Aorta (tissue), 5 donors: ENCODE results near the gene DAB2IP. TPM values are rescaled to one million over a fixed set of nuclear protein-coding genes. Genes with fewer than 3 reads are reported as not detected.

Source experiments
- ATAC-seq: fragments of 200-7000 bp; cut with Tn5 transposase; one replicate; pipeline ENCODE4 v1.9.1; 2022; ENCODE audit warnings: moderate library complexity; ENCODE audit not compliant: low FRiP score
- DNase-seq, 2 donors: peaks; one replicate each; pipeline ENCODE4 v3.0.0-alpha.2; 2020
- H3K27ac ChIP-seq, 2 donors: one replicate each; pipeline ENCODE4 v1.5.1; 2013; ENCODE audit warnings: low read length in 2 of 2, mild to moderate bottlenecking in 2 of 2, moderate library complexity in 2 of 2, control low read depth in 1 of 2, inconsistent platforms in 1 of 2, low read depth in 1 of 2
- H3K27me3 ChIP-seq, 2 donors: one replicate each; pipeline ENCODE4 v1.6.1; 2013; ENCODE audit warnings: control low read depth in 1 of 2, low read length in 1 of 2, mild to moderate bottlenecking in 1 of 2, moderate library complexity in 1 of 2; ENCODE audit not compliant: insufficient read depth in 2 of 2, control insufficient read depth in 1 of 2
- H3K36me3 ChIP-seq, 2 donors: one replicate each; pipeline ENCODE4 v1.6.1; 2013; ENCODE audit warnings: control low read depth in 1 of 2, low read length in 1 of 2, mild to moderate bottlenecking in 1 of 2; ENCODE audit not compliant: insufficient read depth in 2 of 2, control insufficient read depth in 1 of 2
- H3K4me1 ChIP-seq, 2 donors: one replicate each; pipeline ENCODE4 v1.6.1; 2013; ENCODE audit warnings: low read length in 2 of 2, control low read depth in 1 of 2, mild to moderate bottlenecking in 1 of 2, moderate library complexity in 1 of 2; ENCODE audit not compliant: insufficient read depth in 2 of 2, control insufficient read depth in 1 of 2
- H3K4me3 ChIP-seq, 2 donors: one replicate each; pipeline ENCODE4 v1.5.1; 2013; ENCODE audit warnings: low read length in 2 of 2, control low read depth in 1 of 2, mild to moderate bottlenecking in 1 of 2
- H3K9me3 ChIP-seq: one replicate; pipeline ENCODE4 v1.6.1; 2013; ENCODE audit warnings: mild to moderate bottlenecking, low read length; ENCODE audit not compliant: control insufficient read depth
- WGBS, 2 donors: extraction: QIAGEN DNeasy Blood & Tissue Kit; methylation state at CpG; one replicate each; pipeline ENCODE4 v1.1.7; 2013; 5-methylcytosine and 5-hydroxymethylcytosine counted together
- intact Hi-C, 2 donors: fragments of 100-400 bp; cut with DNase I; formaldehyde crosslinking; loops; one replicate each; pipeline versions ENCODE4 v1.14.2 to v1.15.0; 2022
- polyA plus RNA-seq, 2 donors: library from polyadenylated mRNA; stranded (reverse); fragments of 200-250 nt; gene quantifications; one replicate each; pipeline ENCODE4 v1.2.3, GENCODE V29; 2013
- total RNA-seq, 2 donors: library from RNA; stranded (reverse); fragmentation: NEBNext Ultra II Directional; extraction: Animal tissue kit (Norgen Biotek cat#: 25700); gene quantifications; one replicate each; pipeline ENCODE4 v1.2.1, GENCODE V29; 2021
- donor health status: healthy with polysubstance abuse.
- donor health status: Bipolar disorder and iron deficiency.
- donor health status: DM: no; HTN: no; CAD: no.
- donor health status: DM: no; HTN: no; CAD: no.
- donor health status: DM: yes; HTN: yes; CAD: no.

The DAB2IP gene
- total and polyA plus RNA-seq, 4 donors = 12.0 to 75.4 (median 51.4) TPM

GRCh38 chr9:121772600-121773285 lies 121.3 kb downstream of the DAB2IP start:
- H3K36me3 ChIP-seq = peaks cover 0 to 11% of the 10 kb centered on the region in 2 donors
- DNase-seq = peak; percentile 85 to 88
- no peaks in the 10 kb centered on the region for H3K9me3 ChIP-seq
- intact Hi-C loops = loop anchor here in 1 of 2 donors (5.0 kb wide), 2 partner anchors 35 to 75 kb away; no protein-coding TSS in a partner anchor
- no peaks in the 10 kb centered on the region for H3K27me3 ChIP-seq
- ATAC-seq = peak; percentile 53
- no peak overlapping the region for H3K4me3 ChIP-seq
- WGBS, 2 donors = 27 to 29% methylated on average over 43 to 45 of the region's 45 CpGs
- H3K4me1 ChIP-seq = no peaks in the 10 kb centered on the region
- peak overlapping the region; percentile 2 to 93 for H3K27ac ChIP-seq

GRCh38 chr9:121773286-121773953 lies 122.0 kb downstream of the DAB2IP start:
- no peaks in the 10 kb centered on the region for H3K4me1 ChIP-seq
- H3K36me3 ChIP-seq = peaks cover 0 to 10% of the 10 kb centered on the region in 2 donors
- peak in 1 of 2 donors; percentile 69 for DNase-seq
- no peak overlapping the region for H3K4me3 ChIP-seq
- H3K9me3 ChIP-seq = no peaks in the 10 kb centered on the region
- 67 to 68% methylated on average over 18 of the region's 18 CpGs for WGBS, 2 donors
- H3K27ac ChIP-seq = peak overlapping the region in 1 of 2 donors; percentile 49
- intact Hi-C loops = loop anchor here in 1 of 2 donors (5.0 kb wide), 2 partner anchors 36 to 76 kb away; no protein-coding TSS in a partner anchor
- ATAC-seq = no peak
- H3K27me3 ChIP-seq = no peaks in the 10 kb centered on the region

- no peak for ATAC-seq
Observed at GRCh38 chr9:121773954-121774714, 122.7 kb downstream of the DAB2IP start.

GRCh38 chr9:121774715-121775613 lies 123.5 kb downstream of the DAB2IP start:
- 88 to 90% methylated on average over 26 of the region's 26 CpGs for WGBS, 2 donors
- DNase-seq (peak; percentile 30 to 67), ATAC-seq (no peak)
- Histone ChIP-seq H3K27ac (no peak overlapping the region), H3K36me3 (peaks cover 0 to 6% of the 10 kb centered on the region in 2 donors), H3K4me1 (no peaks in the 10 kb centered on the region), H3K4me3 (no peak overlapping the region), H3K27me3 (no peaks in the 10 kb centered on the region), H3K9me3 (no peaks in the 10 kb centered on the region)
- intact Hi-C loops = loop anchor here in 1 of 2 donors (5.0 kb wide), 3 partner anchors 38 to 87 kb away; no protein-coding TSS in a partner anchor

More at GRCh38 chr9:121773954-121774714, 122.7 kb downstream of the DAB2IP start:
- Histone ChIP-seq H3K36me3 (peaks cover 0 to 6% of the 10 kb centered on the region in 2 donors), H3K9me3 (no peaks in the 10 kb centered on the region), H3K4me1 (no peaks in the 10 kb centered on the region), H3K4me3 (no peak overlapping the region), H3K27ac (peak overlapping the region in 1 of 2 donors; percentile 49), H3K27me3 (no peaks in the 10 kb centered on the region)
- DNase-seq = peak; percentile 43 to 62
- intact Hi-C loops = loop anchor here in 1 of 2 donors (5.0 kb wide), 2 partner anchors 37 to 77 kb away; no protein-coding TSS in a partner anchor
- WGBS, 2 donors = 87 to 88% methylated on average over 19 of the region's 19 CpGs

- Histone ChIP-seq H3K27ac (no peak overlapping the region), H3K36me3 (peaks cover 0 to 10% of the 10 kb centered on the region in 2 donors), H3K27me3 (no peaks in the 10 kb centered on the region), H3K9me3 (no peaks in the 10 kb centered on the region), H3K4me1 (no peaks in the 10 kb centered on the region), H3K4me3 (no peak overlapping the region)
- intact Hi-C loops = loop anchor here in 1 of 2 donors (5.0 kb wide), 1 partner anchor 86 kb away; no protein-coding TSS in a partner anchor
- 95 to 97% methylated on average over 23 of the region's 23 CpGs for WGBS, 2 donors
- DNase-seq (peak; percentile 42 to 66), ATAC-seq (no peak)
Observed at GRCh38 chr9:121776001-121776738, 124.7 kb downstream of the DAB2IP start.

- no peaks in the 10 kb centered on the region for H3K9me3 ChIP-seq
- intact Hi-C loops = loop anchor here in 1 of 2 donors (5.0 kb wide), 1 partner anchor 85 kb away; no protein-coding TSS in a partner anchor
- 89 to 91% methylated on average over 8 of the region's 8 CpGs for WGBS, 2 donors
- H3K27me3 ChIP-seq = no peaks in the 10 kb centered on the region
- no peak overlapping the region for H3K4me3 ChIP-seq
- ATAC-seq (no peak), DNase-seq (no peak)
- peaks cover 0 to 16% of the 10 kb centered on the region in 2 donors for H3K36me3 ChIP-seq
- H3K4me1 ChIP-seq = no peaks in the 10 kb centered on the region
- H3K27ac ChIP-seq = no peak overlapping the region
Observed at GRCh38 chr9:121776739-121777637, 125.6 kb downstream of the DAB2IP start.
